Suprapubic skin (tissue), 4 donors: Measurements from ENCODE around the gene ZNF521. TPM values are rescaled to one million over a fixed set of nuclear protein-coding genes. Genes with fewer than 3 reads are reported as not detected.

ENCODE experiments used
- DNase-seq, 2 donors: peaks; one replicate each; pipeline ENCODE4 v3.0.0-alpha.2; 2019; ENCODE audit warnings: low spot score in 2 of 2
- H3K27ac ChIP-seq: fragments of 200-600 bp; sonication (generic); one replicate; pipeline ENCODE4 v1.5.1; 2019
- H3K27me3 ChIP-seq: fragments of 200-600 bp; sonication (generic); one replicate; pipeline ENCODE4 v1.5.1; 2019
- H3K36me3 ChIP-seq: fragments of 200-600 bp; sonication (generic); one replicate; pipeline ENCODE4 v1.5.1; 2019
- H3K4me1 ChIP-seq: fragments of 200-600 bp; sonication (generic); one replicate; pipeline ENCODE4 v1.5.1; 2019
- H3K4me3 ChIP-seq: fragments of 200-600 bp; sonication (generic); one replicate; pipeline ENCODE4 v1.5.1; 2019; ENCODE audit warnings: mild to moderate bottlenecking
- H3K9me3 ChIP-seq: fragments of 200-600 bp; sonication (generic); one replicate; pipeline ENCODE4 v1.5.1; 2019
- CTCF ChIP-seq, 2 donors: fragments of 200-600 bp in 1 of 2; fragments of 450-650 bp in 1 of 2; sonication (generic) in 1 of 2; IDR thresholded peaks; one replicate each; pipeline ENCODE4 v1.5.1; 2016 to 2019; ENCODE audit warnings: antibody characterized with exemption in 2 of 2, mild to moderate bottlenecking in 1 of 2, moderate library complexity in 1 of 2
- EP300 ChIP-seq: sonication (generic); formaldehyde crosslinking; IDR thresholded peaks from one replicate; pipeline ENCODE4 v1.6.1; 2017; ENCODE audit warnings: antibody characterized with exemption
- POLR2A ChIP-seq, 2 donors: fragments of 450-650 bp; IDR thresholded peaks; one replicate each; pipeline ENCODE4 v1.6.1; 2017; ENCODE audit warnings: antibody characterized with exemption in 2 of 2, mild to moderate bottlenecking in 2 of 2, moderate library complexity in 2 of 2
- POLR2AphosphoS5 ChIP-seq, 3 donors: sonication (generic); formaldehyde crosslinking; IDR thresholded peaks; one replicate each; pipeline ENCODE4 v1.6.1; 2017; ENCODE audit warnings: antibody characterized with exemption in 3 of 3
- WGBS: methylation state at CpG from one replicate; pipeline ENCODE4 v1.1.5; 2018; 5-methylcytosine and 5-hydroxymethylcytosine counted together
- total RNA-seq, 4 donors: library from RNA; depleted of rRNA; stranded (reverse); fragments of >200 nt; gene quantifications; one replicate each; pipeline ENCODE4 v1.1.0, GENCODE V29; 2016

Gene ZNF521
- total RNA-seq, 4 donors from 2014 or later: 6.4 to 13.2 (median 10.1) TPM

- WGBS: 47% methylated on average over 8 of the region's 8 CpGs
Observed at GRCh38 chr18:25140124-25140961, 211.6 kb downstream of the ZNF521 start.

DNA sequence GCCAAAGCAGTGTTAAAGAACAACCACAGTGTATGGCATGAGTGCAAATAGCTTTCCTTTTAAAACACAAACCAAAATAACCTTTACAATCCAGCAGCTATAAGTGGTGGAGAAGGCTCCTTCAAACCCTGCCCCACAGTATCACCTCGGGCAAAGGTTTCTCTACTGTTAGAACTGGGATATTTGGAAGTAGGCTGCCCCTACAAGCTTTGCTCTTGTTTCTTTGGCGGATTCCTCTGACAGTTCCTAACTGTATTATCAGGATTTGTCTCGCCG is 214.8 kb downstream of the ZNF521 start:
- H3K27ac ChIP-seq: no peak overlapping the region
- no peaks in the 10 kb centered on the region for H3K27me3 ChIP-seq
- H3K36me3 ChIP-seq: no peaks in the 10 kb centered on the region
- no peak for DNase-seq
- H3K4me1 ChIP-seq: no peaks in the 10 kb centered on the region
- WGBS: 88% methylated on average over 4 of the region's 4 CpGs
- no peaks in the 10 kb centered on the region for H3K9me3 ChIP-seq
- TF ChIP-seq CTCF (IDR thresholded peaks at IDR 0.05) (no peak), EP300 (no peak), POLR2AphosphoS5 (IDR thresholded peaks at IDR 0.05) (no peak), POLR2A (IDR thresholded peaks at IDR 0.05) (no peak)
- H3K4me3 ChIP-seq: no peak overlapping the region

More at GRCh38 chr18:25140124-25140961, 211.6 kb downstream of the ZNF521 start:
- DNase-seq: no peak
- H3K4me1 ChIP-seq: no peaks in the 10 kb centered on the region
- no peaks in the 10 kb centered on the region for H3K27me3 ChIP-seq
- H3K4me3 ChIP-seq: no peak overlapping the region
- no peaks in the 10 kb centered on the region for H3K36me3 ChIP-seq
- no peaks in the 10 kb centered on the region for H3K9me3 ChIP-seq
- peak overlapping the region; percentile 45 for H3K27ac ChIP-seq
- TF ChIP-seq EP300 (no peak), CTCF (IDR thresholded peaks at IDR 0.05) (no peak), POLR2A (IDR thresholded peaks at IDR 0.05) (no peak), POLR2AphosphoS5 (IDR thresholded peaks at IDR 0.05) (no peak)

- no peaks in the 10 kb centered on the region for H3K36me3 ChIP-seq
- no peak overlapping the region for H3K4me3 ChIP-seq
- H3K27ac ChIP-seq: no peak overlapping the region
- H3K9me3 ChIP-seq: no peaks in the 10 kb centered on the region
- TF ChIP-seq POLR2AphosphoS5 (IDR thresholded peaks at IDR 0.05) (no peak), CTCF (IDR thresholded peaks at IDR 0.05) (no peak), POLR2A (IDR thresholded peaks at IDR 0.05) (no peak), EP300 (no peak)
- H3K27me3 ChIP-seq: no peaks in the 10 kb centered on the region
- 65% methylated on average over 9 of the region's 9 CpGs for WGBS
- H3K4me1 ChIP-seq: no peaks in the 10 kb centered on the region
- no peak for DNase-seq
Observed at GRCh38 chr18:25136416-25137196, 215.4 kb downstream of the ZNF521 start.

DNA sequence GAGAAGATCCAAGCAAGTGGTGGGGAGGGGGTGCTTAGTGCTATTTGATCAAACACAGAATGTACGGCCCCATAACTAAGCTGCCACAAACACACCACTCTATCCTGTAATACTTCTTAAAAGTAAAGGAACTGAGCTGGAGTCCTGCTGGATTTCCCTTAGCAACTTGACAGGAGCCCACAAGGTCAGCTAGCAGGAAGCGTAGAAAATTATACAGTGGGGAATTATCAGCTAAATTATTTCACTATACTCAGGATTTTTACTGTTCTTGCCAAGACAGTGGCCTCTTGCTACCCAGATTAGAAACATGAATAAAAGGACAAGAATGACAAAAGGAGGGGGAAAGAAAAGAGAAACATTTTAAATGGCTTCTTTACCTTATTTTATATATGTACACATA is 217.1 kb downstream of the ZNF521 start:
- TF ChIP-seq CTCF (IDR thresholded peaks at IDR 0.05) (no peak), EP300 (no peak), POLR2AphosphoS5 (IDR thresholded peaks at IDR 0.05) (no peak), POLR2A (IDR thresholded peaks at IDR 0.05) (no peak)
- DNase-seq: no peak
- H3K4me1 ChIP-seq: no peaks in the 10 kb centered on the region
- no peaks in the 10 kb centered on the region for H3K9me3 ChIP-seq
- H3K4me3 ChIP-seq: no peak overlapping the region
- 74% methylated on average over 2 of the region's 2 CpGs for WGBS
- H3K36me3 ChIP-seq: no peaks in the 10 kb centered on the region
- no peak overlapping the region for H3K27ac ChIP-seq
- H3K27me3 ChIP-seq: no peaks in the 10 kb centered on the region

GRCh38 chr18:25133879-25134278 is 218.1 kb downstream of the ZNF521 start:
- Histone ChIP-seq H3K4me1 (no peaks in the 10 kb centered on the region), H3K4me3 (no peak overlapping the region), H3K36me3 (no peaks in the 10 kb centered on the region), H3K9me3 (no peaks in the 10 kb centered on the region), H3K27me3 (no peaks in the 10 kb centered on the region), H3K27ac (no peak overlapping the region)
- TF ChIP-seq CTCF (IDR thresholded peaks at IDR 0.05) (no peak), EP300 (no peak), POLR2A (IDR thresholded peaks at IDR 0.05) (no peak), POLR2AphosphoS5 (IDR thresholded peaks at IDR 0.05) (no peak)
- WGBS: 57% methylated on average over 2 of the region's 2 CpGs
- DNase-seq: no peak
